Right lung (tissue), 5 donors: ENCODE data around the gene RELCH. TPM values are rescaled to one million over a fixed set of nuclear protein-coding genes. Genes with fewer than 3 reads are reported as not detected.

Experiments used
- DNase-seq, 2 donors: peaks; one replicate each; pipeline ENCODE4 v3.0.0-alpha.2; 2013
- polyA plus RNA-seq, 5 donors: library from polyadenylated mRNA; unstranded; fragments of 120-200 nt; gene quantifications; one replicate each; pipeline versions ENCODE4 v1.2.1 to v1.2.3, GENCODE V29; 2013; ENCODE audit warnings: inconsistent platforms in 1 of 5, low replicate concordance in 1 of 5; ENCODE audit not compliant: insufficient read length in 5 of 5, insufficient read depth in 1 of 5

The RELCH gene
- polyA plus RNA-seq, 5 donors: 23.2 to 41.5 (median 39.4) TPM

DNA sequence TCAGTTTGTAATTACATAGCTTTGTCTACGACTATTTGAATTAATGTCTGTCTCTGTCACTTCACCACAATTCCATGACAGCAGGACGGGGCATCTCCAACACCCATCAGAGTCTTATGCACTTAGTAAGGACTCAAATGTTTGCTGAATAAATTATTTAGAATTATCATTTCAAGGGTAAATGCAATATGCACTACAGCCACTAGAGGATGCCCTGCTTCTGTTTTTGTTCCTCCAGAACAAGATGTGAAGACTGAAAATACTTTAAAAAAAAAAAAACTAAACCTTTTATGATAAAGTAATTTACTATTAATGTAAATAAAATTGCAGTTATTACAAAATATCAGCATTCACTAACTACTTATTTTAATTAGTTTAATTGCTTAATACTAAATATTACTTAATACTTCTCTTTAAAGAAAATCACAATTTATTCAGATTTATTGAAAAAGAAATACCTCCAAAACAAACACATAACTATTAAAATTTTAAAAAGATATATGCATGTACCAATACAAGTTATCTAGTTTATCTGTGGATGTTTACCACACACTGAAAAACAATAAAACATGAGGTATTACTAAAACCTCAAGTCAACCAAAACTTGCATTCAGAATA, 3.4 kb upstream of the RELCH start:
- peak; percentile 7 to 28 for DNase-seq

DNA sequence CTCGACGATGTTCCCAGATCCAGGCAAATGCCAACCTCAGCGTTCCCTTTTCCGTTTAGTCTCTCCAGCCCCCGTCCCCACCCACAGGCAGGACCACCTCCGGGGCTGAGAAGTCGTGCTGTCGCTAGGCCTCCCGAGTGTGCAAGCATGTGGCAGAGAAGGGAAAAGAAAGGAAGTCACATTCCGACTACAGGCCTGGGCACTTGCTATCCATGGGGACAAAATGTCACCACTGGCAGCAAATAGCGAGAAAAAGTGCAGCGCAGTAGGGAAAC, 619 bp upstream of the RELCH start:
- no peak for DNase-seq

DNA sequence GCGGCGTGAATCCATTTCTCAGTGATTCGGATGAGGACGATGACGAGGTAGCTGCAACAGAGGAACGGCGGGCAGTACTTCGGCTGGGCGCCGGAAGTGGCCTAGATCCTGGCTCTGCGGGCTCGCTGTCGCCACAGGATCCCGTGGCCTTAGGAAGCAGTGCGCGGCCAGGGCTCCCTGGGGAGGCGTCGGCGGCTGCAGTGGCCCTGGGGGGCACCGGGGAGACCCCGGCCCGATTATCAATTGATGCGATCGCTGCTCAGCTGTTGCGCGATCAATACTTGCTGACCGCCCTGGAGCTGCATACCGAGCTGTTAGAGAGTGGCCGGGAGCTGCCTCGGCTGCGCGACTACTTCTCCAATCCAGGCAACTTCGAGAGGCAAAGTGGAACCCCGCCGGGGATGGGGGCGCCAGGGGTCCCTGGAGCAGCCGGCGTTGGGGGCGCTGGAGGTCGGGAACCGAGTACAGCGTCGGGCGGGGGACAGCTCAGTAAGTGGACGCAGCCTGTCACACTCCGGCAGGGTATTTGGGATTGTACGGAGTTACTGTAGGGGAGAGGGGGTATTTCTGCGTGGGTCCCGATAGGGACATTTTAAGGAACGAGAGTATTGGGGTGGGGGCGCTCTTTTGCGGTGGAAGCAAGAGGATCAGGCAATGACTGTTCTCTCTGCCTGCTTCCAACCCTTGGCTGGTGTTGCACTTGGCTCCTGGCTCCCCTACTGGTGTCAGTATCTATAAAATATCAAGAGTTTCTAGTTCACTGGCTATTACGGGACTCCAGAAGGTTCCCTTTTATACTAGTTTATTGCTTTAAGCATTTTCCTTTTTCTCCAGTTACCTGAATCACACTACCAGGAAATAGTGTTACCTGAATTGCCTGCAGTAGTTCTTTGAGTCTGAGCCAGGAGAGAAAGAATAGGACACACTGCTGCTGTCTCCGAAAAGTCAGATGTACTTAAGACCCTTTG, 772 bp downstream of the RELCH start:
- peak; percentile 4 to 5 for DNase-seq

DNA sequence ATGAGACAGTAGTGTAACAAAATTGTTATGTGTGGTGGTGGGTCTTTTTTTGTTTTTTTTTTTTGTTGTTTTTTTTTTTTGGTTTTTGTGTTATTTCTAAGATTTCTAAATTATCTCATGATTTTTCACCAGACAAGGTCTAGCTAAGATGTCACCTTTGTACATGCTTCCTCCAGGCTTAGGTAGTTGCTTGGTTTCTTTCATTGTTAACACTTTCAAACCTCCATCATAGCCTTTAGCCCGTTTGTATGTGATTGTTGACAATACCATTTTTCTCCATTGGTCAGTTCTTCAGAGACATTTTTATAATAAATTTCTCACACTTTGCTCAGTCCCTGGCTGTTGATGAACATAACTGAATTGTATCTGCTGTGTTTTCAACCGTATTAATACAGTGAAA, 2.2 kb downstream of the RELCH start:
- no peak for DNase-seq

DNA sequence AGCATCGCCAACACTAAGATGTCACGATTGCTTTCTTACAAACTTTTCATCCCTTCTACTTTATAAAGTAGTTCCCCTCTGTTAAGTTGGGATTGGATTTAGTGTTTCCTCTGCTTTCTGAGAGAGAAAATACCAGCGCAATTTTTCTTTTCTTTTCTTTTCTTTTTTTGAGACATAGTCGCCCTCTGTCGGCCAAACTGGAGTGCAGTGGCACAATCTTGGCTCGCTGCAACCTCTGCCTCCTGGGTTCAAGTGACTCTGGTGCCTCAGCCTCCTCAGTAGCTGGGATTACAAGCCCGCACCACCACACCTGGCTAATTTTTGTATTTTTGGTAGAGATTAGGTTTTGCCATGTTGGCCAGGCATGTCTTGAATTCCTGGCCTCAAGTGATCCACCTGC, 9.0 kb downstream of the RELCH start:
- no peak for DNase-seq

DNA sequence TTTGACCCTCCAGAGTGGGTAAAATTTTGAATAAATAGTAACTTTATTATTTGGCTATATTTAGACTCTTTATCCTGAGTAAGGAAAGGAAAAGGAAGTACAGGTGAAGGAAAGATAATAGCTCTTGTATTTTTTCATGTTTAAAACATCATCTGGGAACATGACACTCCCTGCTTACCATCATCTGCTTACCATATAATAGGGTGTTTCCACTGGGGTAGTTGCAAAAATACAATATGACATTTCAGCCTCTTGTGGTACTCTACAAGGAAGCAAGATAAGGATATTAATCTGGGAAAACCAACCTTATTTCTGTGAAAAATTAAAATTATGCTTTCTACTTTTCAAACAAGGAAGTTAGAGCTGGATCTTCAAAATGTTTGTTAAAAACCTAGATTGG, 9.9 kb downstream of the RELCH start:
- DNase-seq: no peak

DNA sequence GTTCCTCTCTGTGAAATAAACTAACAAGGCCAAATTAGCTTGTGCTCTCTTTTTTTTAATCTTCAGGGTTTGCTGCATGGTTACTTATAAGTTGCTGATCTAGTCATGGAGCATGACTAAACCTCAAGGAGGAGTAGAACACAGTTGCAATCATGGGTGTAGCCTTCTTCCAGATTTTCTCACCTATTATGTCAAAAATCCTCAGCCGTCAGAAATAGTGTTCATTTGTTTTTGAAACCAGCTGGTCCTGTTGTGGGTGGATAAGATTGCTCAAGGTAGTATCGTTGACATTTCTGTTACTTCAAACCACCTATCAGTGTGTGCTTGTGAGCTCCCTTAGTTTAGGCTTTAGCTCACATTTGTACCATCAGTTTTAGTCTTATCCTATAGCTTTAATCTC, 11.2 kb downstream of the RELCH start:
- no peak for DNase-seq

DNA sequence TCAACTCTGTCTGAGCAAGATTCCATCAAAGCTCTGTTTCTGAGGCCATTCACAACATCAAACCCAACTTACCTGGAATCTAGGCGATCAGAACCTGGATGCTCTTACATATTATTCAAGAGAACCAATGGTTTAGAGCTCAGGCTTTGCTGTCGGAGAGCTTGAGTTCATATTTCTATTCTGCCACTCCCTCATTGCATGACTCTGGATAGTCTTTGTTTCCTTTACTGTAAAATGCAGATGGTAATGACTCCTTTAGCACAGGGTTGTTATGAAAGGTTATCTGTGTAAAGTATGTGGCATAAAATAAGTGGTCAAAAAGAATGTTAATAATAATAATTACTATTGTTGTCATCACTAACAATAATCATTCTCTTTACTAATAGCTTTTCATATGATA, 12.6 kb downstream of the RELCH start:
- DNase-seq: no peak

DNA sequence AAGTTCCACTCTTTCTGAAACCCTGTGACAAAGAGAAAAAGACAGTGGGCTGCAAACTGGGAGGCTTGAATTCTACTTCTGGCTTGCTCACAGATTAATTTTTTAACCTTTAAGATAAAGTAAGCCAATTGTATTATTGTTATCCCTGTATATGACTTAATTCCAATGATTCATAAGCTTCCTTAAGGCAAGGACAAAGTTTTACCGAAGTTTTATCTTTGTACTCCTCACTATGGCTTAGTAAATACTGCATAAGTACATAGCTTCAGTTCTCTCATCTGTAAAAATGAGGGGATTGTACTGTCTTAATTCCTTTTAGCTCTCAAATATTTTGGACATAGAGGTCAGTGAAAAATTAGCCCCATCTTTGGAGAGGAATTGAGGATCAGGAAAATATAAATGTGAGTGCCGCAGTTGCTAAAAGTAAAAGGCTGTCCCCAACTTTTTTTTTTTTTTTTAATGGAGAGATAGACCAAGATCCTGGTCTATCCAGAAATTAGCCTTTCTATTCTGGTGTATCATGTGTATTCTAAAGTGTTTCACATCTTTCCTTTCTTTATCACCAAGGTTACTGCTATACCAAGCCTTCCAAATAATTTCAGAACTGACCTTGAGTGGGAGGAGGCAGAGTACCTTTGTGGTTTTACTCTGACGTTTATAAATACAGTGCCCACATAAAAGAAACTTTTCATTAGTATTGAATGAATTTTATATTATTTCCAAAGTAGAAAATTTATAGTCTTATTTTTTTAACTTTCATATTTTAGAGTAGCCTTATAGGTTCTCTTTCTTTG, 13.3 kb downstream of the RELCH start:
- no peak for DNase-seq

DNA sequence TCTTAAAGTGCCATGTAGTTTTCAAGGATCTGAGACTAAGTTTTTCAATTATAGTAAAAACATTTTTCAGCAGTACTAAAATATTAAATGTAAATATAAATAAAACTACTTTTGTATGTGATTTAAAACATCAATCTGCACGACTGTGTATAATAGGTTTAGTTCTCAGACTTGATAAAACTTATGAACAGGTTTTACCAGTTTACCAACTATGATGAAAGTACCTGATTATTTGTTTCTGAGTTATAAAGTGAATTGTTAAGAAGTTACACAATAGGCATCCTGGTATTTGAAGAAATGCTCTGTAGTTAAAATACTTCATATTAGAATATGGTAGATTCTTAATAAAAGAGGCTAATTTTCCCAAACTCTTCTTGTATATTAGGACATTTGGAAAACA, 14.8 kb downstream of the RELCH start:
- DNase-seq: peak in 1 of 2 donors; percentile 9

DNA sequence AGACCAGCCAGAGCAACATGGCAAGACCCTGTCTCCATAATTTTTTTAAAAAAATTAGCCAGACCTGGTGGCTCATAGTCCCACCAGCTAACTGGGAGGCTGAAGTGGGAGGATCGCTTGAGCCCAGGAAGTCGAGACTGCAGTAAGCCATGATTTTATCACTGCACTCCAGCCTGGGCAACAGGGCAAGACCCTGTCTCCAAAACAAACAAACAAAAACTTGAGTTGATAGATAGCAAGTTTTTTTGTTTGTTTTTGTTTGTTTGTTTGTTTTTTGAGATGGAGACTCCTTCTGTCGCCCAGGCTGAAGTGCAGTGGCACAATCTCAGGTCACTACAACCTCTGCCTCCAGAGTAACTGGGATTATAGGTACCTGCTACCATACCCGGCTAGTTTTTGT, 18.8 kb downstream of the RELCH start:
- DNase-seq: no peak

DNA sequence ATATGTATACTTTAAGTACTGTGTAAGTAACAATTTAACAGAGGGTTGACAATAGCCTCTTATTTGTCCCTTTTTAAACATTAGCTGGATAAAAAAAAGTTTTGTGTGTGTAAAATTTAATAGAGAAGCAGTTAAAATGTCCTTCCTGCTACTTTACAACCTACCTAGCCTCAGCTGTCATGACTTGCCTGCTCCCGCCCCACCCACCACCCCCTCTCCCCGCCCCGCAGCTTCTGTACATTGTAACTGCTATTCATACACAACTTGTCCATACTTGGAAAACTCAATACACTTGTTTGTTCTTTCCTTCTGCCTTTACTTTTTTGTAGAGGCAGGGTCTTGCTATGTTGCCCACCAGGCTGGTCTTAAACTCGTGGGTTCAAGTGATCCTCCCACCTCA, 19.5 kb downstream of the RELCH start:
- no peak for DNase-seq

DNA sequence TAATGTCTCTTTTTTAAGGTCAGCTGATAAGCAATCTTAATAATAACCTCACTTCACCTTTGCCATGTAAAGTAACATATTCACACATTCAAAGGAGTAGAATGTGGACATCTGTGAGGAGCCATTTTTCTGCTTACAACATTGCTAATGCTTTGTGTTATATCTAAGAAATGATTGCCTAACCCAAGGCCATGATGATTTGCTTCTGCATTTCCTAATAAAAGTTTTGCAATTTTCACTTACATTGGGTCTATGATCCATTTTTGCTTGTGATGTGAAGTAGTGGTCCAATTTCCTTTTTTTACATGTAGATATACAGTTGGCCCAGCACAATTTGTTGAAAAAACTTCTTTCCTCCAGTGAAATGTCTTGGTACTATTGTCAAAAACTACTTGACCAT, 22.0 kb downstream of the RELCH start:
- DNase-seq: no peak

DNA sequence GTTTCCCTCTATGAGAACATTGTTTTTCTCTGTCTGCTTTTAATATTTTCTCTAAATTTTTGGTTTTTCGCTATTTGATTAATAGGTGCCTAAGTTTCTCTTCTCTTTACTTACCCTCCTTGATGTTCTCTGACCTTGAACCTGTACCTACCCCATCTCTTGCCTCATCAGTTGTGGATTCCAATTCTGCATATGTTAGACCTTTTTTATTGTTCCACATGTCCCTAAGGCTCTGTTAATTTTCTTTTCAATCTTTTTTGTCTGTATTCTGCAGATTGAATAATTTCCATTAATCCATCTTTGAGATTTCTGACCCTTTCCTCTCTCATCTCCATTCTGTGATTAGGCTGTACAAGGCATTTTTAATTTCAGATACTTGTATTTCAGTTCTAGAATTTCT, 23.1 kb downstream of the RELCH start:
- no peak for DNase-seq

DNA sequence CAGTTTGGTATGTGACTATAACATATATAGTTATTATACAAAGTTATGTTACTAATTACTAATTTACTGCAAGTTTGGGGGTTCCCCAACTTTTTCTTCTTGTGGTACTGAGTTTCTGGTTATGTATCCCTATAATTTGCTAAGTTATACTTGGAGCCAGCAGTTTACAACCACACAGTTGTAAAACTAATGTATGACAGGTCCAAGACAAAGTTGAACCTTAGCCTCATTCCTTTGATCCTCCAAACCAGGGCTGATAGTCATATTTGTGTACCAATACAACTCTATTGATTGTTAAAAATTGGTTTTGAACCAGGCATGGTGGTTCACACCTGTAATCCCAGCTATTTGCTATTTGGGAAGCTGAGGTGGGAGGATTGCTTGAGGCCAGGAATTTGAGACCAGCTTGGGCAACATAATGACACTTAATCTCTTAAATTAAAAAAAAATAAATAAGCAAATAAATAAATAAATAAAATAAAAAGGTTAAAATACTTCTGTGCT, 24.3 kb downstream of the RELCH start:
- no peak for DNase-seq

DNA sequence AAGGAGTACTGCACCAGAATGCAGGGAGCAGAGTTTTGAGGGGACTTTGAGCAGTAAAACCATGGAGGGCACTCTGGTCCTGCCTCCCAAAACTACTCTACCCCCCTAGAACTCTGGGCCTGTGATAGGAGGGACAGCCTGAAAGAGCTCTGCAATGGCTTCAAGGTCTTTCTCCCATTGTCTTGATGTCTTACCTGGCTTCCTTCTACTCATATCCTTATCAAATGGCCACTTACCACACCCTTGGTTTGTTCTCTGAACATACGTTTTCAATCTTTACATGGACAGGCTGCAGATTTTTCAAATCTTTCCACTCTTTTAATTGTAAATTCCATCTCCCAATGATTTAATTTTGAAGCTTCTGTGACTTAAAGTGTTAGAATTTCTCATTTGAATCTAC, 27.7 kb downstream of the RELCH start:
- no peak for DNase-seq

DNA sequence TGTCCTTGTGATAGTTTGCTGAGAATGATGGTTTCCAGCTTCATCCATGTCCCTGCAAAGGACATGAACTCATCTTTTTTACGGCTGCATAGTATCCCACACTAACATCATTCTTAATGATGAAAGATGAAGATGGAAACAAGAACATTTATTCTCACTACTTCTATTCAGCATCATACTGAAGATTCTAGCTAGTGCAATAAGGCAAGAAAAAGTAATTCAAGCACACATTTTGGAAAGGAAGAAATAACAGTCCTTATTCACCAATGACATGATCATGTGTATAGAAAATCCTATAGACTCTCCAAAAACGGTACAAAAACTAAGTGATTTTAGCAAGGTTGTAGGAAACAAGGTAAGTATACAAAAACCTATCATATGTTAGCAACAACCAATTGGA, 37.2 kb downstream of the RELCH start:
- DNase-seq: no peak

DNA sequence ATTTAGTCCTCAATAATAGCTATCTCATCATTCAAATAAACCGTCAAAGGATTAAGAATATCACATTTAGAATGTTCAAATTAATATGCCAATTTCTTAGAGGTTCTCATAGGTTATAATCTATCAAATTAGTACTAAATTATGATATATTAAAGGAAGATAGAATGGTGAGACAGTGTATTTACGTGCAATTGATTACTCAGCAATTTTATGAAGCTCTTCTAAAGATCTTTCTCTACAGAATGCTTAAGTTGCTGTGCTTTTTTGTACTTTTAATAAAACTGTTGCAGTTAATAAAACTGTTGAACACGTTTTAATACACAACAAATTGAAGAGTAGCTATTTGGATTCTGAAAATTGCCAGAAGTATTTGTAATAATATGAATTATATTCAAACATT, 39.0 kb downstream of the RELCH start:
- no peak for DNase-seq

DNA sequence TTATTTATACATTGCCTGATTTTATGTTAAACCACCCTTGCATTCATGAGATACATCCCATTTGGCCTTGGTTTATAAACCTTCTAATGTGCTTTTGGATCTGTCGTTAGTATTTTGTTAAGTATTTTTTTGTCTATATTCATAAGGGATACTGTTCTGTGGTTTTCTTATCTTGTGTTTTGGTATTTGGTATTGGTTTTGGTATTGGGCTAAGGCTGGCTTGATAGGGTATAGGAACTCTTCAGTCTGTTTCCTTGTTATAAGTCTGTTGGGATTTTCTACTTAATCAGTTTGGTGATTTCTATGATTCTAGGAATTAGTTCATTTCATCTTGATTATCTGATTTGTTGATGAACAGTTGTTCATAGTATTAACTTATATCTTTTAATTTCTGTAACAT, 49.2 kb downstream of the RELCH start:
- DNase-seq: no peak

DNA sequence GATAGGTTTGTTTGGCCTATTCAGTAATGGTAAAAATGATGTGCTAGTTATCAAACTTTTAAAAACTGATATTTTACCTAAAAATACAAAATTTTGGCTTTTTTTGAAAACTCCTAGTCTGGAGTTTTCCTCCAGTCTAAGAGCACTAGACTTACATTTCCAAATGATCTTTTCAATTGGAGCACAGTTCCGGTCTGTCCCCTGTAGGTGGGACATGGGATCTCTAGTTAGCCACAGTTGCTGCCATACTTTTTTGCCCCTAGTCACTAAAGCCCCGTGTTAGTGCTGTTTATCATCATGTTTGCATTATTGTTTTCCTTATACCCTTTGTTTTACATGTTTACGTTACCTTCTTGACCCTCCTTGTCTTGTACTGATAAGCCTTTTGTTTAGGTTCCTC, 52.4 kb downstream of the RELCH start:
- DNase-seq: no peak

DNA sequence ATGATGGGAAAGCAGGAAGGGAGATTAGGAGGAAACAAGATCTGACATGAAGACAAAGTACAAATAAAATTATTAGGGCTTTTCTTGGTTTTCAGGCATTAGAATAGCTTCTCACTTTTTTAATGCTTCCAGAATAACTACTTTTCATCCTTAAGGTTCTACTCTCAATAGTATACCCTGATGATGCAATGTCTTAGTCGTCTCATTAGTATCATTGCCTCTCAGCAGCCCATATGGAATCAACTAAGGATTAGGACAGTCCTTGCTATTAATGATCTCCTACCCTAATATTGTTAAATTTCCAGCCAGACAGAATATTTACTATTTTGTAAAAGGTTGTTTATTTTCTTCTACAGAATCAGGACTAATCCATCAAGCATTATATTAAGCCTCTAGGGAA, 55.9 kb downstream of the RELCH start:
- DNase-seq: no peak

DNA sequence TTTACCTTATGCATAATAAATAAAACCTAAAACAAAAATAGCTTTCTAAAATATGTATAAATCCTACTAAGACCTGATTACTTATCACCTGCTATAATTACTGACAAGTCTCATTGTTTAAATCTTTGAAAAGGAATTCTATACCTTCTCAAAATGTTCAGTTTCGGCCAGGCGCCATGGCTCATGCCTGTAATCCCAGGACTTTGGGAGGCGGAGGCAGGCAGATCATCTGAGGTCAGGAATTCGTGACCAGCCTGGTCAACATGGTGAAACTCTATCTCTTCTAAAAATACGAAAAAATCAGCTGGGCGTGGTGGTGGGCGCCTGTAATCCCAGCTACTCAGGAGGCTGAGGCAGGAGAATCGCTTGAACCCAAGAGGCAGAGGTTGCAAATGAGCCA, 58.1 kb downstream of the RELCH start:
- DNase-seq: no peak

DNA sequence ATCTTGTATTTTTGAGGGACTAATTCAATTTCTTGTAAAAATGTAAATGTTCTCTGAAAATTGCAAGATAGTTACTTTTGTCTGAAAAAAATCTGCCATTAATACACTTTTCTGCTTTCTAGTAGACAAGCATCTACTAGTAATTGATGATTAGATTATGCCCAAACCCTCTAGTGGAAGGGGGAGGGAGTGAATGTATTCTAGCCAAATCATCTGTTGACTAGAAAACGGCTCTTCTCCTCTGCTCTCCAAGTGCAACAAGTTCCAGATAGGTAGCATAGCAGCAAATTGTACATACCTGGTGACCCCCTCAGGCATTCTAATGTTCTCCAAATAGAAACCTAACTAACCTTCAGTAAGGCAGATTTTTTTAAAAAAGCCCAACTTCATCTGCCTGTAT, 58.6 kb downstream of the RELCH start:
- DNase-seq: no peak
